Femur (tissue), 1 donor: Measurements from ENCODE around the gene NT5C.
"Not testable (repeated sequence)": the region's sequence is repeated elsewhere in the genome, so short reads cannot be mapped to it uniquely, and the experiment has no call there.

ENCODE experiments used
- DNase-seq: peaks from one replicate; pipeline ENCODE4 v3.0.0-alpha.2; 2017

The NT5C gene

DNA sequence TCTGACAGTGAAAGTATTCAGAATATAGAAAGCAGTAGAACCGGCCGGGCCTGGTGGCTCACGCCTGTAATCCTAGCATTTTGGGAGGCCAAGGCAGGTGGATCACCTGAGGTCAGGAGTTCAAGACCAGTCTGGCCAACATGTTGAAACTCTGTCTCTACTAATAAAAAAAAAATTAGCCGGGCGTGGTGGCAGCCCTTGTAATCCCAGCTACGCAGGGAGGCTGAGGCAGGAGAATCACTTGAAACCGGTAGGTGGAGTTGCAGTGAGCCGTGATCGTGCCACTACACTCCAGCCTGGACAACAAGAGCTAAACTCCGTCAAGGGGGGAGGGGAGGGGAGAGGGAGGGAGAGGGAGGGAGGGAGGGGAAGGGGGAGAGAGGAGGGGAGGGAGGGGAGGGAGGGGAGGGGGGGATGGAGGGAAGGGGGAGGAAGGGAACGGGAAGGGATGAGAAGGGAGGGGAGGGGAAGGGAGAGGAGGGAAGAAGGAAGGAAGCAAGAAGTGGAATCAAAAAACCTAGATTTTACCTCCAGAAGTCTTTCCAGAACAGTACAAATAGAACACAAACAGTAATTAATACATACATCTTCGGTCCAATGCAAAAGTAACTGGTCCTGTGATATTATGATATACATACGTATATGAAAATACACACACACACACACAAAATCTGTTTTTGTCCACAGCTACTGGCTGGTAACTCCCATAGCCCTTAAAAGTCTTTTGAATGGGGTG, 10.9 kb upstream of the NT5C start:
- DNase-seq: no peak

DNA sequence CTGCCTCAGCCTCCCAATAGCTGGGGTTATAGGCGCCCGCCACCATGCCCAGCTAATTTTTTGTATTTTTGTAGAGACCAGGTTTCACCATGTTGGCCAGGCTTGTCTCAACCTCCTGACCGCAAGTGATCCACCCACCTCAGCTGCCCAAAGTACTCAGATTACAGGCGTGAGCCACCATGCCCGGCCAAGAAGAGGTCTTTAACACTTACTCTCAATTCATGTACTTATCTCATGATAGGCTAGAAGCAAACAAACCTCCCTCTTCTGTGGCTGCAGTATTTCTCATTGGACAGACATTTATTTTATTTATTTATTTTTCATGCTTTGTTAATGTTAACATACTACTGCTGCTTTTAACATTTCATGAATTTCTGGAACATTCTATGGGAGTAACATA, 7.0 kb upstream of the NT5C start:
- no peak for DNase-seq

DNA sequence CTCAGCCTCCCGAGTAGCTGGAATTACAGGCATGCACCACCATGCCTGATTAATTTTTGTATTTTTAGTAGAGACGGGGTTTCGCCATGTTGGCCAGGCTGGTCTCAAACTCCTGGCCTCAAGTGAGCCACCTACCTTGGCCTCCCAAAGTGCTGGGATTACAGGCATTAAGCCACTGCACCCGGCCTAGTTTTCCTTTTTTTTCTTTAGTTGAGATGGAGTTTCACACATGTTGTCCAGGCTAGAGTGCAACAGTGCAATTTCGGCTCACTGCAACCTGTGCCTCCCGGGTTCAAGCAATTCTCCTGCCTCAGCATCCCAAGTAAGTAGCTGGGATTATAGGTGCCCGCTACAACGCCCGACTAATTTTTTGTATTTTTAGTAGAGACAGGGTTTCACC, 6.2 kb upstream of the NT5C start:
- DNase-seq: not testable (repeated sequence)

- DNase-seq: no peak
Observed at GRCh38 chr17:75135946-75136345, 4.4 kb upstream of the NT5C start.

- no peak for DNase-seq
Observed at GRCh38 chr17:75135452-75135851, 3.9 kb upstream of the NT5C start.

DNA sequence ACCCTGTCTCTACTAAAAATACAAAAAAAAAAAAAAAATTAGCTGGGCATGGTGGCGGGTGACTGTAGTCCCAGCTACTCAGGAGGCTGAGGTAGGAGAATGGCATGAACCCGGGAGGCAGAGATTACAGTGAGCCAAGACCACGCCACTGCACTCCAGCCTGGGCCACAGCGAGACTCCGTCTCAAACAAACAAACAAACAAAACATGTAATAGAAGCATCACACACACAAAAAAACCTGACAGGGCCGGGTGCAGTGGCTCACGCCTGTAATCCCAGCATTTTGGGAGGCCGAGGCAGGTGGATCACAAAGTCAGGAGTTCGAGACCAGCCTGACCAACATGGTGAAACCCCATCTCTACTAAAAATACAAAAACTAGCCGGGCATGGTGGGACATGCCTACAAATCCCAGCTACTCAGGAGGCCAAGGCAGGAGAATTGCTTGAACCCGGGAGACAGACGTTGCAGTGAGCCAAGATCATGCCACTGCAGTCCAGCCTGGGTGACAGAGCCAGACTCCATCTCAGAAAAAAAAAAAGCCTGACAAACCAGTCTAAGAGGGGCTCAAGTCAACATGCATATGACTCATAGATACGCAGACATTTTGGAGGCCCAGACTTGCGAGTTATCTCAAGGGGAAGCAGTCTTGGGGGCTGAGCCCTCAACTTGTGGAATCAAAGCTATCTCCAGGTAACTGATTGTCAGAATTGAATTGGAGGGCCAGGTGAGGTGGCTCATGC, 2.2 kb upstream of the NT5C start:
- not testable (repeated sequence) for DNase-seq

- no peak for DNase-seq
Observed at GRCh38 chr17:75133001-75133400, 1.5 kb upstream of the NT5C start.

- not testable (repeated sequence) for DNase-seq
Observed at GRCh38 chr17:75132018-75133000, 767 bp upstream of the NT5C start.

DNA sequence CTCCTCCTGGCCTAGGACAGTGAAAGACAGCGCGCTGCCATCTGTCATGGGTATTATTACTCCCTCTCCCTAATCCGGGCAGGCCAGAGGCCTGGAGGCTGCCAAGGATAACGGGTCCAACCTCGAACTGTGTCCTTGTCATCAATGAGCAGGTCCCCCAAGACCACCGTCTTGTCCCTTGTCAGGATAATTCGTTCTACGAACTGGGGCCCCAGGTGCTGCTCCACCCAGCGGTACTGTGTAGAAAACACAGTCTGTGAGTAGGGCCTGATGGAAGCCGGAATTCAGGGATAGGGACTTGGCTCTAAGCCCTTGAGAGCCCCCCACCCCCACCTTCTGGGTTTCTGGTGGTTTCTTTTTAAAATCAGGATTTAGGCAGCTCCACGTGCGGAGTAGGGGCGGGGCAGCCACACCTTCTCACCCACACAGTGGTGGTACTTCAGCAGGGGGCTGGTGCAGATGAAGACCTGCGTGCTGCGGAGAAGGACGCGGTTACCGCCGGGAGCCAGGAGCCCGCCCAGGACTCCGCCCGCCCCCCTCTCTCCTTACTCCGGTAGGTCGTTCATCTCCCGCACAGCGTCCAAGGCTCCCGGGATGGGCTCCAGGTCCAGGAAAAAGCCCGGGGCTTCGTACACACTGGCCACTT, 787 bp downstream of the NT5C start:
- peak; percentile 75 for DNase-seq

- no peak for DNase-seq
Observed at GRCh38 chr17:75130059-75130631, 1.4 kb downstream of the NT5C start.

DNA sequence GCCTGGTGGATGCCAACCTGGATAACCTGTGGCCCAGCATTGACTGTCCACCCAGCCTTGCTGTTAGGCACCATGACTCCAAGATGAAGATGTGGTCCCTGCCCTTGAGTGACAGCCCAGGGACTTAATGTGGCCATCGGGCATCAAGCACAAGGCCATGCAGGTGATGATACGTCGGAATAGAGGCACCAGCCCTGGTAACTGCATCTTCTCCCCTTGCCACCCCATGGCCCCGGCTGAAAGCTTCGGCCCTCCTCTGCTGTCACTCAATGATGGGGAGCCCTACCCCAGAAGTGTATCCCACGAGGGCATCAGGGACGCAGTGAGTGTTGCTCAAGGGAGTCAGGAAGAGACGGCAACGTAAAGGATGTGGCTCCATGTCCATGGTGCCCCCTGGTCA, 2.0 kb downstream of the NT5C start:
- DNase-seq: no peak

DNA sequence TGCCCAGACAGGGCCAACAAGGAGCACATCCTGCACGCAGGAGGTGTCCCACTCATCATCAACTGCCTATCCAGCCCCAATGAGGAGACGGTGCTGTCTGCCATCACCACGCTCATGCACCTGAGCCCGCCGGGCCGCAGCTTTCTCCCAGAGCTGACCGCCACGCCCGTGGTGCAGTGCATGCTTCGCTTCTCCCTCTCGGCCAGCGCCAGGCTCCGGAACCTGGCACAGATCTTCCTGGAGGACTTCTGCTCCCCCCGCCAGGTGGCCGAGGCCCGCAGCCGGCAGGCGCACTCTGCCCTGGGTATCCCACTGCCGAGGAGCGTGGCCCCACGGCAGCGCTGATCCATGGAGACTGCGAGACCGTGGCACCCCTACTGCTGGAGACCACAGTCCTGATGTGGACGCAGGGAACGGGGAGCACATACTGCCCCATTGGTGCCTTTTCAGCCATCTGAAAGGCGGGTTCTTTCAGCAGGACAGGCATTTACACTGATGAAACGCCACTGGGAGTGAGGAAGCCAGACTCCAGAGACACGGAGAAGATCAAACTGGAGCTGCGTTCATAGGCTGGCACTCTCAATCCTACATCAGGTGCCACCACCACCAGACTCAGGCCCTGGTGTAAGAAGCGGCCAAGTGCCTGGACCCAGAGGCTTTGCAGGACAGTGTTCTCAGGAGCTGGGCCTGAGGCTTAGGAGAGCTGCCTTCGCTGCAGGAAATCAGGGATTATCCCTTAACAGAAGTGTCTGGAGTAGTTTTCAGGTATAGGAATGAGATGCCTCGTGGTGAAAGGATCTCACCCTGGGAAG, 2.6 kb downstream of the NT5C start:
- no peak for DNase-seq

DNA sequence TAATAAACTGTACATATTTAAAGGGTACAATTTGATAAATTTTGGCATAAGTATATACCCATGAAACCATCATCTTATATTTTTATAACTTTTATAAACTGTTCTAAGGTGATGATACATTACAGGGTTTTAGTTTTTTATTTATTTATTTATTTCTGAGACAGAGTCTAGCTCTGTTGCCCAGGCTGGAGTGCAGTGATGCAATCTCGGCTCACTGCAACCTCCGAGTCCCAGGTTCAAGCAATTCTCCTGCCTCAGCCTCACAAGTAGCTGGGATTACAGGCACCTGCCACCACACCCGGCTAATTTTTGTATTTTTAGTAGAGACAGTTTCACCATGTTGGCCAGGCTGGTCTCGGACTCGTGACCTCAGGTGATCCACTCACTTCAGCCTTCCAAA, 3.6 kb downstream of the NT5C start:
- DNase-seq: not testable (repeated sequence)

GRCh38 chr17:75126954-75127353, 4.6 kb downstream of the NT5C start:
- no peak for DNase-seq

DNA sequence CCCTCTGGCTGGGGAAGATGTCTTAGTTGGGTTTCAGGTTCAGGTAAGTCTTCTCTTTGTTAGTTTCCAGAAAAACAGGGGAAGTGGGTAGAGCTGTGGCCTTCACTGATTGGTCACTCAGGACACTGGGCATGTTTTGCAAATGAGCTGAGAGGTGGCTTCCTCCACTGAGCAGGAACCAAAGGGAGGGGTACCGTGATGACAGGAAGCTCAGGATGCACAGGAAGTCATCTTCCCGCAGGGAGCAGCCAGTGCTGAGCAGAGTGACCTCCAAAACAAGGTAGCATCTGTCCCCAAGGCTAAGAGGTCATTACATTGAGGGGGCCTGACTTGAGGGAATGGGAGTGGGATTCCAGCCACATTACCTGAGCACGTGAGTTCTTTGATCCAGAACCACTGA, 5.6 kb downstream of the NT5C start:
- no peak for DNase-seq

DNA sequence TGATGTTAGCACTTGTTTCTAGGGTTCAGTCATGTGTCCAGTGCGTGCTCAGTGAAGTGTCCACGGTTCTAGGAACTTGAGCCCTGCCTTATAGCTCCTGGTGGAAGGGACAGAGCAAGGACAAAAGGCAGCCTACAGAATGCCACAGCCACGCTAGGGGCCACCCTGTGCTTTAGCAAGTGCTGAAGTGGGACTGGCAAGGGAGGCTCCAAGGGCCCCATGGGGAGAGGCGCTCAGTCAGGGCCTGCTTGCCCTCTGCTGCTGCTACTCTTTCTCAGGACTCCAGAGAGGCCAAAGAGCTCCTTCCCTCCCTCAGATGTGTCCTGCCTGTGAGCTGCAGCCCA, 6.8 kb downstream of the NT5C start:
- no peak for DNase-seq

DNA sequence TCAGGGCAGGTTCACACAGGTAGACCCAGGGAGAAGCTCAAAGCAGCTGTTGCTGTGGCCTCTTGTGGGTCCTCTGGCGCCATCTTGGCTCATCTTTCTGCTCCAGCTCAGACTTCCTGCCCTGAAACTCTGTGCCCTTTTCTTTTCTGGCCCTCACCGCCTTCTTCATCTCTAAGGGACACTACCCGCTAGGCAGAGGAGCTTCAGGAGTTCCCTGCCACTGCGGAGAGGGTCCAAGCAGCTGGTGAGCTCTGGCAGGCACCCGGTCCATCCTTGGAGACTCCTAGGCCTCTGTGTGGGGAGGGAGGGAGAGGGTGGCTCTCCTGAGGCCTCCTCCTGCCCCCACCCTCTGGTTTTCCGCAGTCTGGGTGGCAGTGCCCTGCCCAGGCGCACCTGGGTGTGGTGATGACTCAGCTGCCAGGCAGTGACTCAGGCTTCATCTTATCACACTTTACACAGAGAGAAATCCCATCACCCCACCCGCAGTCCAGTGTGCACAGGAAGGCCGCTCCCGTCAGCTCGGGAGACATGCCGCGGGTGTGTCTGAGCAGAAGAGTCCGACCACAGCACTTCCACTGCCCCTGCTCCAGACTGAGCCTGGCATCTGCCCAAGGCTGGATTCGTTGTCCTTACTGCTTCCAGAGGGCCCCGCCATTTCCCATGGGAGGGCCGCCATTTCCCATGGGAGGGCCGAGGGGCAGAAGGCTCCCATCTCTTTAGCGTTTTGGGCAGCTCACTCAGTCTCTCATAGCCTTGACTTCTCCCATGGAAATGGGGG, 7.3 kb downstream of the NT5C start:
- DNase-seq: peak; percentile 51

- no peak for DNase-seq
Observed at GRCh38 chr17:75118307-75118706, 13.2 kb downstream of the NT5C start.

DNA sequence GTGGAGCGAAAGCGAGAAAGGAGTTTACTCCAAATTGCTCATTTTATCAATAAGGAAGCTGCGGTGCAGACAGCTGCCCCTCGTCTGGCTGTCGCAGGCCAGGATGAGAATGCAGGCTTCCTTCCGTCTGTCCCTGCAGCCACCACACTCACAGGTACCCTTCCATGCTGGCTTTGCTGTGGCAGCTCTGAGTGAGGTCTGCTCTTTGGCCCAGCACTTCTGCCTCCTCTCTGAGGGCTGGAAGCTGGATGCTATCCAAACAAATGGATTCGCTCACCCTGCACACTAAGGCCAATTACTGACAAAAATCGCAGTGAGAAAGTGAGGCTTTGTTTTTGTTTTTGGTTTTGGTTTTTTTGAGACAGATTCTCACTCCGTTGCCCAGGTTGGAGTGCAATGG, 14.8 kb downstream of the NT5C start:
- no peak for DNase-seq

GRCh38 chr17:75115555-75115954, 16.0 kb downstream of the NT5C start:
- DNase-seq: no peak
